Endothelial cell of umbilical vein (primary cell): ENCODE results near the gene ZMYND11. TPM values are rescaled to one million over a fixed set of nuclear protein-coding genes. Genes with fewer than 3 reads are reported as not detected.

Experiments used
- BruUV-seq: library from RNA; stranded (reverse); fragments of 400-500 nt; replicated peaks from 2 replicates; lab custom pipeline; 2021; lab: Mats Ljungman, UMichigan
- CTCF ChIA-PET: fragments of 300-600, 350-600 bp; sonication (Branson Sonifier 250); formaldehyde crosslinking; loops from one replicate; lab custom pipeline; 2021; ENCODE audit warnings: antibody characterized with exemption, inconsistent platforms; lab: Charles Lee
- POLR2A ChIA-PET: fragments of 300-600, 350-600 bp; sonication (Branson Sonifier 250); formaldehyde crosslinking; loops from one replicate; lab custom pipeline; 2021; ENCODE audit warnings: antibody characterized with exemption, inconsistent platforms; lab: Charles Lee
- DNase-seq: peaks from one replicate; pipeline ENCODE4 v3.0.0-alpha.2; 2011; ENCODE audit warnings: low read depth, low spot score
- FAIRE-seq: peaks from 2 replicates; lab custom pipeline; 2011; peaks lifted over from hg19 to GRCh38; lab: Jason Lieb, UNC
- H2AFZ ChIP-seq: 2 replicates; pipeline ENCODE4 v1.6.0; 2012; ENCODE audit warnings: low read depth, low read length, control low read depth, inconsistent platforms
- H3K27ac ChIP-seq: 2 replicates; pipeline ENCODE4 v1.5.1; 2011; ENCODE audit warnings: low read depth, mild to moderate bottlenecking, control low read depth, low read length, moderate library complexity; ENCODE audit not compliant: insufficient read depth
- H3K27me3 ChIP-seq, 2 experiments: 2 replicates each; pipeline versions ENCODE4 v1.6.0 to v1.6.1; 2011; ENCODE audit warnings: low read length in 2 of 2, mixed read lengths in 1 of 2; ENCODE audit not compliant: control insufficient read depth in 2 of 2, insufficient read depth in 2 of 2
- H3K36me3 ChIP-seq, 2 experiments: 2 replicates in 1 of 2; 3 replicates in 1 of 2; pipeline ENCODE4 v1.5.1; 2011; ENCODE audit warnings: low read length in 2 of 2, mild to moderate bottlenecking in 1 of 2, moderate library complexity in 1 of 2; ENCODE audit not compliant: control insufficient read depth in 2 of 2, insufficient read depth in 2 of 2; ENCODE audit errors: extremely low read depth in 1 of 2
- H3K4me1 ChIP-seq: 3 replicates; pipeline ENCODE4 v1.5.1; 2011; ENCODE audit warnings: mild to moderate bottlenecking, low read length; ENCODE audit not compliant: control insufficient read depth, insufficient read depth; ENCODE audit errors: extremely low read depth
- H3K4me2 ChIP-seq: 2 replicates; pipeline ENCODE4 v1.6.1; 2011; ENCODE audit warnings: low read length, control low read depth, mixed read lengths; ENCODE audit not compliant: insufficient read depth
- H3K4me3 ChIP-seq, 3 experiments: fragments of 200-600 bp in 1 of 3; sonication (generic), shearing (Covaris generic) in 1 of 3; replicated peaks in 1 of 3; 2 replicates each; pipeline ENCODE4 v1.5.1; 2011 to 2016; ENCODE audit warnings: control low read depth in 3 of 3, low read length in 3 of 3, mild to moderate bottlenecking in 2 of 3, inconsistent platforms in 1 of 3, low read depth in 1 of 3, moderate library complexity in 1 of 3; ENCODE audit not compliant: insufficient read depth in 1 of 3
- H3K79me2 ChIP-seq: 2 replicates; pipeline ENCODE4 v1.6.0; 2012; ENCODE audit warnings: low read length, inconsistent platforms; ENCODE audit not compliant: control insufficient read depth, insufficient read depth
- H3K9ac ChIP-seq: replicated peaks from 2 replicates; pipeline ENCODE3; 2011; ENCODE audit warnings: low read length, control low read depth; ENCODE audit not compliant: insufficient read depth; ENCODE audit errors: extremely low read depth
- H3K9me1 ChIP-seq: replicated peaks from 3 replicates; pipeline ENCODE4 v1.6.0; 2011; ENCODE audit warnings: mild to moderate bottlenecking, low read length; ENCODE audit not compliant: control insufficient read depth, insufficient read depth; ENCODE audit errors: extremely low read depth
- H3K9me3 ChIP-seq: replicated peaks from 2 replicates; pipeline ENCODE4 v1.5.1; 2012; ENCODE audit warnings: low read length, inconsistent platforms; ENCODE audit not compliant: control insufficient read depth, insufficient read depth
- H4K20me1 ChIP-seq: replicated peaks from 2 replicates; pipeline ENCODE3; 2011; ENCODE audit warnings: mild to moderate bottlenecking, low read length; ENCODE audit not compliant: control insufficient read depth, insufficient read depth; ENCODE audit errors: extremely low read depth
- EZH2 ChIP-seq: IDR thresholded peaks from 2 replicates; pipeline ENCODE4 v1.6.1; 2012; ENCODE audit warnings: borderline replicate concordance, low read depth, mild to moderate bottlenecking, moderate library complexity, low read length, inconsistent platforms; ENCODE audit not compliant: severe bottlenecking
- FOS ChIP-seq: IDR thresholded peaks from 2 replicates; pipeline ENCODE4 v1.6.1; 2011; ENCODE audit warnings: mild to moderate bottlenecking, low read length, moderate library complexity, borderline replicate concordance; ENCODE audit not compliant: insufficient read depth
- GATA2 ChIP-seq: IDR thresholded peaks from 2 replicates; pipeline ENCODE4 v1.7.0; 2011; ENCODE audit warnings: low read depth, mild to moderate bottlenecking, moderate library complexity, mixed read lengths, low read length; ENCODE audit not compliant: insufficient read length, insufficient read depth
- JUN ChIP-seq: IDR thresholded peaks from 2 replicates; pipeline ENCODE4 v1.6.1; 2011; ENCODE audit warnings: borderline replicate concordance, low read depth; ENCODE audit not compliant: insufficient read length, insufficient read depth
- MYC ChIP-seq: IDR thresholded peaks from one replicate; pipeline ENCODE4 v1.6.1; 2011; ENCODE audit warnings: mild to moderate bottlenecking, low read depth, low read length
- POLR2A ChIP-seq: IDR thresholded peaks from 2 replicates; pipeline ENCODE4 v1.6.1; 2012; ENCODE audit warnings: low read depth, mild to moderate bottlenecking, control low read depth, low read length
- POLR2AphosphoS5 ChIP-seq: IDR thresholded peaks from 2 replicates; pipeline ENCODE4 v1.6.1; 2012; ENCODE audit warnings: low read depth, mild to moderate bottlenecking, control low read depth, low read length, moderate library complexity; ENCODE audit not compliant: insufficient read depth
- dilution Hi-C: fragments of 300-500 bp; cut with MboI; formaldehyde crosslinking; loops from one replicate; pipeline ENCODE4 v1.15.0; 2019; ENCODE audit warnings: low sequenced_read_pairs; ENCODE audit not compliant: extremely low pct_ligation_motif_present
- intact Hi-C: fragments of 100-400 bp; cut with micrococcal nuclease; formaldehyde crosslinking; loops from one replicate; pipeline ENCODE4 v1.10.0; 2022
- polyA plus RNA-seq, 4 experiments: library from polyadenylated mRNA; depleted of rRNA in 3 of 4; stranded (reverse) in 3 of 4; unstranded in 1 of 4; fragments of >200 nt; gene quantifications; 2 replicates each; pipeline versions ENCODE4 v1.2.1 to v1.2.3, GENCODE V29; 2011 to 2012; ENCODE audit warnings: missing spikeins in 1 of 4
- total RNA-seq: library from RNA; stranded (reverse); gene quantifications from 2 replicates; pipeline ENCODE4 v1.2.3, GENCODE V29; 2021
- TF ChIP-seq, protein P1 (sequence below): IDR thresholded peaks from 2 replicates; pipeline ENCODE4 v1.6.1; 2011; ENCODE audit not compliant: insufficient read depth, insufficient read length
- TF ChIP-seq, protein P2 (sequence below), 2 donors: IDR thresholded peaks; 1 replicate in 1 of 2; 2 replicates in 1 of 2; pipeline ENCODE4 v1.5.1; 2011; ENCODE audit warnings: low read length in 2 of 2, mild to moderate bottlenecking in 2 of 2, moderate library complexity in 2 of 2, control low read depth in 1 of 2, inconsistent platforms in 1 of 2, low read depth in 1 of 2; ENCODE audit not compliant: insufficient read depth in 1 of 2; ENCODE audit errors: extremely low read depth in 1 of 2

Gene ZMYND11
- total and polyA plus RNA-seq, 2 donors (not counting 3 experiments of a cell fraction or from before 2014, with no cell fraction given), result 17.0 to 56.0 TPM

DNA sequence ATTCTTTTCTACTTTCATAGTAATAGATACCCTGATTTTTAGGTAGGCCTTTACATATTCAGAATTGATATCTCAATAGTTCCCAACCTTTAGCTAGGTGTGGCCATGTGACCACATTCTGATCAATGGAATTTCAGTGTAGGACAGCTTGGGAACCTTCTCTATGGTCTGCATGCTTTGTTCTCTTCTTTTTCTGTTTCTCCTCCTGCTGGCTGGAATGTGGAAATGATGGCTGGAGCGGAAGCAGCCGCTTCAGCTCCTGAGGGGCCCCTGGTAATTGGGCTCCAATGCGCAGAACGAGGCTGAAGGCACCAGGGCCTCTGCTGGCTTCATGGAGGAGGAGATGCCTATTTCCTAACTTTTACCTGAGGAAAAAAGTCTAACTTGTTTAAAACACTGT is 152.6 kb downstream of the ZMYND11 start:
- H3K27ac ChIP-seq, result no peak overlapping the region
- H3K36me3 ChIP-seq, result no peaks in the 10 kb centered on the region
- no peaks in the 10 kb centered on the region for H3K79me2 ChIP-seq
- intact Hi-C loops, result no loop called here
- H3K4me3 ChIP-seq, result no peak overlapping the region
- no peak overlapping the region for H3K9ac ChIP-seq
- TF ChIP-seq POLR2AphosphoS5 (no peak), GATA2 (no peak), MYC (no peak), EZH2 (no peak), POLR2A (no peak), JUN (no peak), FOS (no peak)
- TF ChIP-seq, protein P1, sequence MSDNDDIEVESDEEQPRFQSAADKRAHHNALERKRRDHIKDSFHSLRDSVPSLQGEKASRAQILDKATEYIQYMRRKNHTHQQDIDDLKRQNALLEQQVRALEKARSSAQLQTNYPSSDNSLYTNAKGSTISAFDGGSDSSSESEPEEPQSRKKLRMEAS, result no peak
- TF ChIP-seq, protein P2, sequence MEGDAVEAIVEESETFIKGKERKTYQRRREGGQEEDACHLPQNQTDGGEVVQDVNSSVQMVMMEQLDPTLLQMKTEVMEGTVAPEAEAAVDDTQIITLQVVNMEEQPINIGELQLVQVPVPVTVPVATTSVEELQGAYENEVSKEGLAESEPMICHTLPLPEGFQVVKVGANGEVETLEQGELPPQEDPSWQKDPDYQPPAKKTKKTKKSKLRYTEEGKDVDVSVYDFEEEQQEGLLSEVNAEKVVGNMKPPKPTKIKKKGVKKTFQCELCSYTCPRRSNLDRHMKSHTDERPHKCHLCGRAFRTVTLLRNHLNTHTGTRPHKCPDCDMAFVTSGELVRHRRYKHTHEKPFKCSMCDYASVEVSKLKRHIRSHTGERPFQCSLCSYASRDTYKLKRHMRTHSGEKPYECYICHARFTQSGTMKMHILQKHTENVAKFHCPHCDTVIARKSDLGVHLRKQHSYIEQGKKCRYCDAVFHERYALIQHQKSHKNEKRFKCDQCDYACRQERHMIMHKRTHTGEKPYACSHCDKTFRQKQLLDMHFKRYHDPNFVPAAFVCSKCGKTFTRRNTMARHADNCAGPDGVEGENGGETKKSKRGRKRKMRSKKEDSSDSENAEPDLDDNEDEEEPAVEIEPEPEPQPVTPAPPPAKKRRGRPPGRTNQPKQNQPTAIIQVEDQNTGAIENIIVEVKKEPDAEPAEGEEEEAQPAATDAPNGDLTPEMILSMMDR (IDR thresholded peaks at IDR 0.05; ENCODE audit: extremely low read depth in 1 of 2, insufficient read depth in 1 of 2, low read depth in 1 of 2, low read length in 2 of 2), result no peak
- no peaks in the 10 kb centered on the region for H3K9me3 ChIP-seq
- CTCF ChIA-PET, result no interaction called here
- no TSS peak for BruUV-seq
- no peaks in the 10 kb centered on the region for H4K20me1 ChIP-seq
- POLR2A ChIA-PET, result no interaction called here
- FAIRE-seq, result no peak
- dilution Hi-C loops, result no loop called here
- no peaks in the 10 kb centered on the region for H3K4me1 ChIP-seq
- no peak overlapping the region for H3K4me2 ChIP-seq
- no peak for DNase-seq
- H2AFZ ChIP-seq, result no peak overlapping the region
- H3K27me3 ChIP-seq, result no peaks in the 10 kb centered on the region
- no peaks in the 10 kb centered on the region for H3K9me1 ChIP-seq
